HepG2 (cell line): Measurements from ENCODE around the gene DOCK1. TPM values are rescaled to one million over a fixed set of nuclear protein-coding genes. Genes with fewer than 3 reads are reported as not detected.

ENCODE experiments used
- ATAC-seq: fragments of 200-7000 bp; cut with Tn5 transposase; 3 replicates; pipeline ENCODE4 v1.9.1; 2020; ENCODE audit warnings: mild to moderate bottlenecking, moderate library complexity
- BruUV-seq: library from RNA; stranded (reverse); fragments of 400-500 nt; replicated peaks from 2 replicates; lab custom pipeline; 2021; lab: Mats Ljungman, UMichigan
- CTCF ChIA-PET: fragments of 300-600 bp; formaldehyde crosslinking; extraction: SDS; loops from one replicate; lab custom pipeline; 2021; ENCODE audit warnings: low total read pairs, inconsistent platforms, low intra/inter-chr PET ratio; lab: Yijun Ruan, JAX
- POLR2A ChIA-PET: fragments of 350-600 bp; sonication (Branson Sonifier 250); formaldehyde crosslinking; loops from one replicate; lab custom pipeline; 2020; ENCODE audit warnings: antibody characterized with exemption, inconsistent platforms; lab: Yijun Ruan, JAX
- DNase-seq: peaks from one replicate; pipeline ENCODE4 v3.0.0-alpha.2; 2015; ENCODE audit warnings: low spot score
- FAIRE-seq: peaks from 3 replicates; lab custom pipeline; 2011; peaks lifted over from hg19 to GRCh38; lab: Jason Lieb, UNC
- H2AFZ ChIP-seq: one replicate; pipeline ENCODE4 v1.6.1; 2011; ENCODE audit warnings: low read length, inconsistent platforms
- H3K27ac ChIP-seq: fragments of 300-600 bp; 3 replicates; pipeline ENCODE4 v1.8.0; 2011; ENCODE audit warnings: mixed run types, mild to moderate bottlenecking, mixed read lengths, low read length, inconsistent platforms; ENCODE audit not compliant: insufficient read depth; ENCODE audit errors: extremely low read length
- H3K27me3 ChIP-seq, 2 experiments: fragments of 200-600 bp in 1 of 2; 2 replicates in 1 of 2; 3 replicates in 1 of 2; pipeline versions ENCODE4 v1.6.0 to v1.8.0; 2011; ENCODE audit warnings: low read length in 2 of 2, mild to moderate bottlenecking in 2 of 2, moderate library complexity in 2 of 2, inconsistent platforms in 1 of 2; ENCODE audit not compliant: insufficient read depth in 2 of 2, control insufficient read depth in 1 of 2
- H3K36me3 ChIP-seq, 2 experiments: fragments of 200-600 bp in 1 of 2; replicated peaks in 1 of 2; 2 replicates in 1 of 2; 3 replicates in 1 of 2; pipeline versions ENCODE4 v1.5.1 to v1.8.0; 2011; ENCODE audit warnings: low read length in 2 of 2, inconsistent platforms in 1 of 2; ENCODE audit not compliant: insufficient read depth in 2 of 2, control insufficient read depth in 1 of 2
- H3K4me1 ChIP-seq: 2 replicates; pipeline ENCODE4 v1.5.1; 2012; ENCODE audit warnings: low read length, inconsistent platforms; ENCODE audit not compliant: insufficient read depth
- H3K4me2 ChIP-seq: 2 replicates; pipeline ENCODE4 v1.6.0; 2011; ENCODE audit warnings: low read depth, low read length, inconsistent platforms
- H3K4me3 ChIP-seq, 3 experiments: fragments of 200-600 bp in 1 of 3; sonication (generic), shearing (Covaris generic) in 1 of 3; replicated peaks in 1 of 3; 2 replicates each; pipeline ENCODE4 v1.5.1; 2011 to 2016; ENCODE audit warnings: low read length in 3 of 3, inconsistent platforms in 2 of 3, low read depth in 2 of 3, mild to moderate bottlenecking in 2 of 3, control low read depth in 1 of 3, mixed read lengths in 1 of 3; ENCODE audit not compliant: insufficient read depth in 1 of 3
- H3K79me2 ChIP-seq: one replicate; pipeline ENCODE4 v1.6.1; 2011; ENCODE audit warnings: low read length, inconsistent platforms; ENCODE audit not compliant: insufficient read depth
- H3K9ac ChIP-seq: 2 replicates; pipeline ENCODE4 v1.6.0; 2011; ENCODE audit warnings: mild to moderate bottlenecking, low read depth, low read length, inconsistent platforms; ENCODE audit not compliant: insufficient read depth
- H3K9me3 ChIP-seq: 2 replicates; pipeline ENCODE4 v1.5.1; 2012; ENCODE audit warnings: mild to moderate bottlenecking, low read length
- H4K20me1 ChIP-seq: 2 replicates; pipeline ENCODE4 v1.6.0; 2011; ENCODE audit warnings: inconsistent platforms, mild to moderate bottlenecking, low read length, moderate library complexity; ENCODE audit not compliant: insufficient read depth
- FOXO4 ChIP-seq: sonication (generic); formaldehyde crosslinking; conservative IDR thresholded peaks from 2 replicates; pipeline ENCODE4 v1.8.1; 2023; ENCODE audit warnings: missing genetic modification reagents
- GABPA ChIP-seq, 2 experiments: IDR thresholded peaks; 2 replicates each; pipeline ENCODE4 v1.6.1; 2011 to 2016; ENCODE audit warnings: low read depth in 2 of 2, low read length in 1 of 2, missing biosample characterization in 1 of 2, missing genetic modification characterization in 1 of 2
- HOMEZ ChIP-seq: IDR thresholded peaks from 2 replicates; pipeline ENCODE4 v1.6.1; 2016; ENCODE audit warnings: low read depth
- HOXA3 ChIP-seq: sonication (generic); formaldehyde crosslinking; IDR thresholded peaks from 2 replicates; pipeline ENCODE4 v1.5.0; 2020; ENCODE audit warnings: missing genetic modification reagents
- IRF1 ChIP-seq: sonication (generic); formaldehyde crosslinking; IDR thresholded peaks from 2 replicates; pipeline ENCODE4 v1.4.0; 2020; ENCODE audit warnings: low read depth, mild to moderate bottlenecking, missing genetic modification reagents
- MAFF ChIP-seq: IDR thresholded peaks from 2 replicates; pipeline ENCODE4 v1.6.1; 2011; ENCODE audit warnings: low read depth, low read length, improper control_type of control experiment
- MTA3 ChIP-seq: sonication (generic); formaldehyde crosslinking; IDR thresholded peaks from 2 replicates; pipeline ENCODE4 v1.4.0; 2020; ENCODE audit warnings: missing genetic modification reagents
- MTF2 ChIP-seq: sonication (generic); formaldehyde crosslinking; IDR thresholded peaks from 2 replicates; pipeline ENCODE4 v1.5.0; 2020; ENCODE audit warnings: missing genetic modification reagents, borderline replicate concordance
- NR2F2 ChIP-seq: IDR thresholded peaks from 2 replicates; pipeline ENCODE4 v1.6.1; 2012; ENCODE audit warnings: low read depth, inconsistent platforms, borderline replicate concordance
- PLRG1 ChIP-seq: fragments of 450-650 bp; conservative IDR thresholded peaks from 2 replicates; pipeline ENCODE4 v1.6.1; 2016
- SATB2 ChIP-seq: sonication (generic); formaldehyde crosslinking; IDR thresholded peaks from 2 replicates; pipeline ENCODE4 v1.5.0; 2020; ENCODE audit warnings: missing genetic modification reagents
- SOX6 ChIP-seq, 2 experiments: fragments of 450-650 bp in 1 of 2; sonication (generic) in 1 of 2; formaldehyde crosslinking in 1 of 2; IDR thresholded peaks; 2 replicates each; pipeline versions ENCODE4 v1.4.0 to v1.6.1; 2017 to 2020; ENCODE audit warnings: antibody characterized with exemption in 1 of 2, mild to moderate bottlenecking in 1 of 2, missing genetic modification reagents in 1 of 2
- ZFP37 ChIP-seq: sonication (generic); formaldehyde crosslinking; IDR thresholded peaks from 2 replicates; pipeline ENCODE4 v1.4.0; 2020; ENCODE audit warnings: missing genetic modification reagents, borderline replicate concordance
- ZFX ChIP-seq: sonication (generic); formaldehyde crosslinking; IDR thresholded peaks from 2 replicates; pipeline ENCODE4 v1.4.0; 2020; ENCODE audit warnings: mild to moderate bottlenecking, low read depth, missing genetic modification reagents, moderate library complexity
- ZNF138 ChIP-seq: sonication (generic); formaldehyde crosslinking; IDR thresholded peaks from 2 replicates; pipeline ENCODE4 v1.5.0; 2020; ENCODE audit warnings: mild to moderate bottlenecking, low read depth, missing genetic modification reagents
- ZNF17 ChIP-seq: sonication (generic); formaldehyde crosslinking; IDR thresholded peaks from 2 replicates; pipeline ENCODE4 v1.5.0; 2020; ENCODE audit warnings: mild to moderate bottlenecking, missing genetic modification reagents
- ZNF18 ChIP-seq: sonication (generic); formaldehyde crosslinking; IDR thresholded peaks from 2 replicates; pipeline ENCODE4 v1.8.0; 2022; ENCODE audit warnings: mild to moderate bottlenecking, missing genetic modification reagents; ENCODE audit not compliant: insufficient replicate concordance
- ZNF282 ChIP-seq: fragments of 450-650 bp; IDR thresholded peaks from 2 replicates; pipeline ENCODE4 v1.6.1; 2018; ENCODE audit not compliant: partially characterized antibody
- ZNF333 ChIP-seq: sonication (generic); formaldehyde crosslinking; IDR thresholded peaks from 2 replicates; pipeline ENCODE4 v1.4.0; 2020; ENCODE audit warnings: mild to moderate bottlenecking, missing genetic modification reagents, borderline replicate concordance
- ZNF558 ChIP-seq: sonication (generic); formaldehyde crosslinking; IDR thresholded peaks from 2 replicates; pipeline ENCODE4 v1.9.0; 2022; ENCODE audit warnings: mild to moderate bottlenecking, missing genetic modification reagents, borderline replicate concordance
- WGBS: methylation state at CpG from one replicate; pipeline ENCODE4 v1.1.6; 2017; ENCODE audit warnings: low lambda C conversion rate; 5-methylcytosine and 5-hydroxymethylcytosine counted together
- in situ Hi-C: cut with HindIII; loops from 2 replicates; pipeline ENCODE4 v1.10.0; 2017; ENCODE audit warnings: low pct_unique_long_range_greater_than_20kb; ENCODE audit not compliant: extremely low pct_ligation_motif_present
- intact Hi-C: fragments of 100-400 bp; cut with micrococcal nuclease; formaldehyde crosslinking; loops from one replicate; pipeline ENCODE4 v1.10.0; 2022; ENCODE audit not compliant: unreplicated experiment
- polyA plus RNA-seq, 8 experiments: library from polyadenylated mRNA; depleted of rRNA in 3 of 8; stranded (reverse) in 7 of 8; unstranded in 1 of 8; fragments of >200 nt; fragmentation: Illumina TruSeq in 4 of 8; extraction: Trizol in 4 of 8; gene quantifications; 2 replicates each; pipeline versions ENCODE4 v1.2.1 to v1.2.3, GENCODE V29; 2011 to 2016; ENCODE audit warnings: low read depth in 4 of 8, missing spikeins in 1 of 8, mixed read lengths in 1 of 8; ENCODE audit not compliant: insufficient read depth in 1 of 8
- total RNA-seq, 5 experiments: library from RNA; depleted of rRNA; stranded (reverse); fragments of >200 nt; fragmentation: Illumina TruSeq; extraction: Trizol; gene quantifications; 2 replicates each; pipeline ENCODE4 v1.2.3, GENCODE V29; 2016; ENCODE audit warnings: low read depth in 1 of 5

The DOCK1 gene
- total and polyA plus RNA-seq, 2 of the 13 experiments (the other 11 are each of a cell fraction or from before 2014, with no cell fraction given): 8.3 to 25.5 TPM

- DNase-seq (no peak), ATAC-seq (no peak), FAIRE-seq (no peak)
- H3K27me3 ChIP-seq: no peaks in the 10 kb centered on the region
- H3K9ac ChIP-seq: no peak overlapping the region
- H4K20me1 ChIP-seq: no peaks in the 10 kb centered on the region
- TF ChIP-seq ZNF282 (no peak), MTF2 (CRISPR knock-in tag) (no peak), ZNF18 (no peak), HOXA3 (CRISPR knock-in tag) (no peak), ZNF558 (CRISPR knock-in tag) (no peak), MAFF (no peak), ZFX (CRISPR knock-in tag) (no peak), PLRG1 (no peak), SOX6 (IDR thresholded peaks at IDR 0.05) (no peak), SOX6 (CRISPR knock-in tag; IDR thresholded peaks at IDR 0.05) (no peak), SATB2 (no peak), FOXO4 (CRISPR knock-in tag) (no peak), GABPA (IDR thresholded peaks at IDR 0.05; ENCODE audit: low read depth, low read length) (no peak), GABPA (CRISPR knock-in tag; IDR thresholded peaks at IDR 0.05; ENCODE audit: low read depth) (no peak), NR2F2 (no peak), ZFP37 (CRISPR knock-in tag) (no peak), ZNF138 (CRISPR knock-in tag) (no peak), ZNF17 (CRISPR knock-in tag) (no peak), ZNF333 (no peak), IRF1 (CRISPR knock-in tag) (no peak), HOMEZ (no peak), MTA3 (CRISPR knock-in tag) (no peak)
- ChIA-PET CTCF (no interaction called here), POLR2A (no interaction called here)
- H3K36me3 ChIP-seq: peaks cover 4 to 19% of the 10 kb centered on the region in 2 experiments; a peak in 4 of 5 replicates
- H2AFZ ChIP-seq: no peak overlapping the region
- H3K4me2 ChIP-seq: no peak overlapping the region
- no peaks in the 10 kb centered on the region for H3K9me3 ChIP-seq
- intact Hi-C loops (no loop called here), in situ Hi-C loops (no loop called here)
- H3K27ac ChIP-seq: no peak overlapping the region
- BruUV-seq: no TSS peak
- H3K79me2 ChIP-seq: no peaks in the 10 kb centered on the region
- no peak overlapping the region for H3K4me3 ChIP-seq
- WGBS: 90% methylated on average over 12 of the region's 13 CpGs
- H3K4me1 ChIP-seq: no peaks in the 10 kb centered on the region
These were observed 538.9 kb downstream of the DOCK1 start for GRCh38 chr10:127444155-127444554.
